ENCODE data around the gene MYOCD. TPM values are rescaled to one million over a fixed set of nuclear protein-coding genes. Genes with fewer than 3 reads are reported as not detected.
A peak's percentile ranks its signal among the peaks of the same experiment; 100 is the strongest.
"Not testable (repeated sequence)": the region's sequence is repeated elsewhere in the genome, so short reads cannot be mapped to it uniquely, and the experiment has no call there.

The MYOCD gene, protein sequence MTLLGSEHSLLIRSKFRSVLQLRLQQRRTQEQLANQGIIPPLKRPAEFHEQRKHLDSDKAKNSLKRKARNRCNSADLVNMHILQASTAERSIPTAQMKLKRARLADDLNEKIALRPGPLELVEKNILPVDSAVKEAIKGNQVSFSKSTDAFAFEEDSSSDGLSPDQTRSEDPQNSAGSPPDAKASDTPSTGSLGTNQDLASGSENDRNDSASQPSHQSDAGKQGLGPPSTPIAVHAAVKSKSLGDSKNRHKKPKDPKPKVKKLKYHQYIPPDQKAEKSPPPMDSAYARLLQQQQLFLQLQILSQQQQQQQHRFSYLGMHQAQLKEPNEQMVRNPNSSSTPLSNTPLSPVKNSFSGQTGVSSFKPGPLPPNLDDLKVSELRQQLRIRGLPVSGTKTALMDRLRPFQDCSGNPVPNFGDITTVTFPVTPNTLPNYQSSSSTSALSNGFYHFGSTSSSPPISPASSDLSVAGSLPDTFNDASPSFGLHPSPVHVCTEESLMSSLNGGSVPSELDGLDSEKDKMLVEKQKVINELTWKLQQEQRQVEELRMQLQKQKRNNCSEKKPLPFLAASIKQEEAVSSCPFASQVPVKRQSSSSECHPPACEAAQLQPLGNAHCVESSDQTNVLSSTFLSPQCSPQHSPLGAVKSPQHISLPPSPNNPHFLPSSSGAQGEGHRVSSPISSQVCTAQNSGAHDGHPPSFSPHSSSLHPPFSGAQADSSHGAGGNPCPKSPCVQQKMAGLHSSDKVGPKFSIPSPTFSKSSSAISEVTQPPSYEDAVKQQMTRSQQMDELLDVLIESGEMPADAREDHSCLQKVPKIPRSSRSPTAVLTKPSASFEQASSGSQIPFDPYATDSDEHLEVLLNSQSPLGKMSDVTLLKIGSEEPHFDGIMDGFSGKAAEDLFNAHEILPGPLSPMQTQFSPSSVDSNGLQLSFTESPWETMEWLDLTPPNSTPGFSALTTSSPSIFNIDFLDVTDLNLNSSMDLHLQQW
- total RNA-seq = 28.2 TPM

DNA sequence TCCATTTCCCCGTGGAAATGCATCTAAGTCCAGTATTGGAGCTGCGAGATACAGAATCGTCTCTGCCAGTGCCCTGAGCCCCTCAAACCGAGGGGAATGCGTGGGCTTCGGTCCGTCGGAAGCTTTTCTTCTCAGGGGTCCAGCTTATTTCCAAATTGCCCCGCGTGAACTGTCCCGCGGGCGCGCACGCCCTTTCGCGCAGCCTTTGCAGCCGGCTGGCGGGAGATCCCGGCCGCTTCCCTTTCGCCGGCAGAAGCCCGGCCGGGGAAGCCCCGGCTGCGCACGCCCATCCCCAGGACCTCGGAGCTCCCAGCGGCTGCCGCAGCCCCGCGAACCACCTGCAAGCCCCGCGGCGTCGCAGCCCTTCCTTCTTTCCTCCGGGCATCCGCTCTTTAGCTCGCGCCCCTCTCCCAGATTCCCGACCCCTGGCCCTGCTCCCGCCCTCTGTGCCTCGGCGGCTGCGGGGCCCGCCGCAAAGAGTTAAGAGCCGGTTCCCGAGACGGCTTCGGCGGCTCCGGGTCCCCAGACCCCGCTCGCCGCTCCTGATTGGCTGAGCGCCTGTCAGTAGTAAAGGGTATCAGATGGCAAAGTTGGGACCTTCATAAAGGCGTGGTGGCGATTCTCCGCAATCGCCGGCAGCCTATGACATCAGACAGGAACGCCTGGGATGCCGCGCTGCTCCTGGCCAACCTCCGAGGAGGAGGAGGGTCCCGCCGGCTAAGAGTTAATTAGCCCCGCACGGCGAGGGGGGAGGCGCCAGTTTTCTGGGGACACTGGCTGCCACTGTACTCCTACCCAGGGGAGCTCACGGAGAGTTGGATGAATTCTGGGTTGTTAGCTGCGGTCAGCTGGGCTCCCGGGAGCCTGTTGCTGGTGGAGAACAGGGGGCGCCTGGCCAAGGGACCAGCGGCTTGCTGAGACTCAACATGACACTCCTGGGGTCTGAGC lies at the start of gene MYOCD:
TSS of gene MYOCD (plus strand) at position 628 of the 948 bp plus-strand sequence. CDS start at position 927, 299 bp downstream.
- peak; percentile 52 for DNase-seq (ENCODE audit: low spot score)

DNA sequence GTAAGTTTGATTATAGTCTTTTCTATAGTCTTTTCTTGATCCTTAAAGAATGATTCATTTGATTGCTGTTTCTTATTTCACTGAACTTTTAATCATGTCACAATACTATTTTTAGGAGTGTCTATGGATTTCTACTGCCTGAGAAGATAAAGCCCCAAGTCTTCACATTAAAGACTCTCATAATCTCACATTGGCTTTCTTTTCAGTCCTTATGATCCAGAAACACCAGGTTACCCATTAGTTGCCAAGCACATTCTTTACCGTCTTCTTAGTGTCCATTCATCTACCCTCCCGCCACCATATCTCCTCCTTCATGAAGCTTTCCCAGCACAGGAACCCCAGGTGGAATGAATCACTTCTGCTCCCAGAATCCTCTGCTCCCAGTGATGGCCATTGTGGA lies 49.5 kb upstream of the MYOCD start:
- no peak for DNase-seq (ENCODE audit: low spot score)

DNA sequence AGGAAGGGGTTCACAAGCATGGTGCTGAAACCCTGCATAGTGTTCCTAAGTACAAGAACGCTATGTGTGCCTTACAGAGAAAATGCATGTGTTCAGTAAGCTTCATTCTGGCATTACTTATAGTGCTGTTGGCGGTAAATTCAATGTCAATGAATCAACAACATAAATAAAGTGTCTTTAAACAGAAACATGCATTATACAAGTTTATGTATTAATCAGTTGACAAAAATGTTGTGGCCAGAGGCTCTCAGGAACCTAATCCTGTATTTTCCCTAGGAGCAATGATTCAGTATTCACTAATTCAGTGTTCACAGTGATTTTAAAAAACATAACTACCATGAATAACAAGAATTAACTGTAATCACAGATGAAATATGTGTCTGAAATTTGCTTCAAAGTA lies 47.1 kb upstream of the MYOCD start:
- DNase-seq (ENCODE audit: low spot score) = no peak

DNA sequence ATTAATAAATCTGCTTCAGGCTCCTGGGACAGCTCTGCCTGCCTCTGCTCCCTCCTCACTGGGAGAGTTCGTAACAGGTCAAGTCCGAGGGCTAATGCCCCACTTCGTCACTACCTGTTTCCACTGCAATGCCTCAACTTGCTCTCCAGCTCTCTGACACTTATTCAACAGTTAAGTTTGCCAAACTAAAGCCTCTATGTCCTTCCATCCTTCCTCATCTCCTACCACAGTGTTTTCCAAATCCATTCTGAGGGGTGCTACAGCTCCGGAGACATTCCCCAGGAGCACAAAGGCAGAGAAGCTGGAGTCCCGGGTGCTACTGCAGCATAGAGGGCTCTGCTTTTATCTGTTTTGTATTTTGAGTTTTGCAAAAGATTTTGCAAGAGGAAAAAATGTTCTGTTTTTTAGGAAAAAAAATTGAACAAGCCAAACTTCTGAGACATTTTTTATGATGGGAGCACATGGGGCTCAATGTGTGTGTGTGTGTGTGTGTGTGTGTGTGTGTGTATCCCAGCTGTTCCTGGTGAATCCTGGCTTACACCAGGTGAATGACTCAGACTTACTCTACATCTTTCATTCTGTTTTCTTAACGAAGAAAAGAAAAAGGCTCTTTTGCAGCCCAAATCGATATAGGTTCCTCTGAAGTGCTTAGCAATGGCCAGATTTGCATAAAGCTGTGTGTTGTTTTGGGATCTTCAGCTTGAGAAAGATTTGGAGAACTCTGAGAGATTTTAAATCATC lies 46.1 kb upstream of the MYOCD start:
- DNase-seq (ENCODE audit: low spot score) = no peak

DNA sequence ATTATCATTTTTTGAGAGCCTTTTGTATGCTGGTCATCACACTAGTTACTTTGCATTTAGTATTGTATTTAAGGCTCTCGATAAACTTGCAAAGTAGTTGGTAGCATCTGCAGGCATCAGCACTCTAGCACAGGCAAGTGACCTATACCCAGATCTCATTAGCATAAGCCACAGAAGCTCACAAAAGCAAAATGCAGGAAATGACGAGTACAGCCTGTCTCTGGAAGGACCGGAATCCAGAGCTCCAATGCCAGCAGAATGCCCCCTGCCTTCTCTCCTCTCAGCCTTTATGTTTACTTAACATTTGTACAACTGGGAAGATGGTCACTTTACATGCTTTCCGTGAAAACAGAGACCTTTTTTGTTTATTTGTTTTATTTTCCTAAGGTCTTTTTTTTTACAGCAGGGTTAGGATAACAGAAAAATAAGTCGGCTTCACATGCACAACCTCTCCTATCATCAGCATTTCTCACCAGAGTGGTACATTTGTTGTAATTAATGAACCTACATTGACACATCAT lies 45.4 kb upstream of the MYOCD start:
- no peak for DNase-seq (ENCODE audit: low spot score)

DNA sequence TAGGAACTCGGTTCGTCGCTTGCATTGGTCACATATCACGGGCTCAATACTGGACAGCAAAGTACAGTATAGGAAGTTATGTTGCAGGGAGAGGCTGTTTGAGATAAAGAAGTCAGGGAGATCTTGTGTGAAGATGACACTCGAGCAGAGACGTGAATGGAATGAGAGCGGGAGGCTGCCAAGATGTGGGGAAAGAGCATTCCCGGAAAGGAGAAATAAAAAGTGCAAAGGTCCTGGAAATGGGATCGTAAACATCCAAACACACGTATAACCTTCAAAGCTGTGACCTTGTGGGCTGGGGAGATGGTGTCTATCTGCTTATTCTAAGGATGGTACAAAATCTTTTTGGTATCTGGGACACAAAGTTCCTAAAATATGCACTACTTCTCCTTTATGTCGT lies 43.0 kb upstream of the MYOCD start:
- DNase-seq (ENCODE audit: low spot score) = no peak

DNA sequence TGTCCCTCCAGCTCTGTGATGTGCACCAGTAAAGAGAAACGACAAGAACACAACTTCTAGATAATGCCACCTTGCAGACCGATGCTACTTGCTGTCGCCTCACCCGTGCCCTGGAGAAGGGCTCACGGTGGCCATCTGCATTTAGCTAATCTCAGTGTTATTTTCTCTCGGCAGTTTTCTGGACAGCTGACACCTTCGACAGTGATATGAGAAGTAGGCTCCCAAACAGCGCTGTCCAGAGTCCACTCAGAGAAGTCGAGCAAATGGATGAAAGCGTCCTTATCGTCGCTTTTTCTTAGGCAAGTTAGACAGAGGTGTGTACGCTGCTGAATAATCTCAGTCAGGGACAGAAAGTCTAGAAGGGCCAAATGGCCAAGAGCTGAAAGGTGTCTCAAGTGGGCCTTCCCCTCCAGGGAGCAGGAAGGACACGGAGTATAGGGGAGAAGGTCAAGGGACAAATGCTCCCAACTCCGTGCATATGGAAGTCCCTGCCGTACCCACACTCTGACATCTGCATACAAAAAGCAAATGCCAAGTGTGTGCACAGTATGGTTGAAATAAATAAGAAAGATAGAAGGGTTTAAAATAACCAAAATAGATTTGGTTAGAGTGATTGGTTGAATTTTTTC lies 42.4 kb upstream of the MYOCD start:
- DNase-seq (ENCODE audit: low spot score) = no peak

DNA sequence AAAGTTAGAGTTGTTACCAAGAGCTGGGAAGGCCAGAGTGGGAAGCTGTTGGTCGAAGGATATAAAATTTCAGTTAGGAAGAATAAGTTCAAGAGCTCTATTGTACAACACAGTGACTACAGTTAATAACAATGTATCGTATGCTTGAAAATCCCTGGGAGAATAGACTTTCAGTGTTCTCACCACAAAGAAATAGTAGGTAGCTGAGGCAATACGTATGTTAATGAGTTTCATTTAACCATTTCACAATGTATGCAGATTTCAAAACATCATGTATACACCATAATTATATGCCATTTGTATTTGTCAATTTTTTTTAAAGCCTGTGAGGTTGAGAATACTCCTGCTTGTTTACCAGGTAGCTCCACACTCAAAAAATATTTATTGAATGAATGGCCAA lies 41.5 kb upstream of the MYOCD start:
- no peak for DNase-seq (ENCODE audit: low spot score)

DNA sequence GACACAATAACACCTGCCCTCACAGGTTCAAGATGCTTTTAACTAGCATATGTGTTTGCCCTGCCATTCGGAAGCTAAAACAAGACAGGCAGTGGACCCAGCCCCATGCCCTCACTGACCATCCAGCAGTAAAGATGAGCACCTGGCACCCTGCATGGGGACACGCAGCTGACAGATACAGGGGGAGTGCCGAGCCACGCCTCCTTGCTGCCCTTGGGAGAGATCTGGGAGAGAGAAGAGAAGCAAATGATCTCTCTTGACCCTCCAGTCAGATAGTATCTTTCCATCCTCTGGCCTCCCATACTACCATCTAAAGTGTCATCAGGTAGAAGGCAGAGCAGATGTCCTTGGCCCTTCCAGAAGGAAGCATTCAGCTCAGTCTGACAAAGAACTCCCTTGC lies 40.6 kb upstream of the MYOCD start:
- no peak for DNase-seq (ENCODE audit: low spot score)

DNA sequence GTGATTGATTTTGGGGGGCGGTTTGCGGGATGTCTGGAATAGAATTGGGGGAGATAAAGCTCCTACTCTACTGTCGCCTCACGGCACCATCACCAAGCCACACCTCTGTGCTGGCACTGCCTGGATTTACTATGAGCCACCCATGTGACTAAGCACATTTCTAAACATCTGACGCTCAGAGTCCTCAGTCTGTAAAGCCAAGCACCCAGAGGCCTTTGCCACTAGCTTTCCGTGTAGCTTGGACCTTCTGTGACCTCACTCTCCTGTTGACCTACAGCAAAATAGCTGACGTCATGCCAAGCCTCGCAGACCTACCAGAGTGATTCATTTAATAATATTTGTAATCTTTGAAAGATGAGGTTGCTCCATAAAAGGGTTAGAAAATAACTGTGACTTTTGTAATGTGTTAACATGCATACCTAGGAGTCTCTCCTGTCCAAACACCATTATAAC lies 38.5 kb upstream of the MYOCD start:
- DNase-seq (ENCODE audit: low spot score) = no peak

DNA sequence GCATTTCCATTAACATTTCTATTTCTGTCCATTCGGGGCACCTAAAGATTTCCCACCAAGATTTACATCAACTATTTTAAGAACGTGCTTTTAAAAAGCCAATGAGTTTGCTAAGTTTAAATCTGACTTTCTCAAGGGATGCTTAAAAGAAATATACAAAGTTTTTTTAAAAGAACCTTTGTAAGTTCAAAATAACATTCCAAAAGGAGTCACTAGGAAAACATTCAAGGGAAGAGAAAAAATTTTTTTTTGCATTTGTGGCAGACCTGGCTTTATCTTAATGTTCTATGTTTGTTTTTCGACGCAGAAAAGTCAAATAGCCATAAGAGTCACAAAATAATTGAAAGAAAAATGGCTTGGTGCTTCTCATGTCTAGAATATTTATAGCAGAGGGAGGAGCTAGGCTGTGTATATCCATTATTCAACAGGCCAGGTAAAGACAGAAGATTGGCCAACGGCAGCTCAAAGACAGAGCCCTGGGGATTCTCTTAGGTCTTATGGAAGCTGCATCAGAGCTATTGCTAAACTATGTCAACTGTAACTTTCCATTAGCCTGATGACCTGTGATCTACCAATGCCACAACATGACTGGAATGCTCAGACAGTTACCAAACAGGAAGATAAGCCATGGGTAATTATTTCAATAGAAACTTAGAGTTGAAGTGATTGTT lies 37.8 kb upstream of the MYOCD start:
- no peak for DNase-seq (ENCODE audit: low spot score)

DNA sequence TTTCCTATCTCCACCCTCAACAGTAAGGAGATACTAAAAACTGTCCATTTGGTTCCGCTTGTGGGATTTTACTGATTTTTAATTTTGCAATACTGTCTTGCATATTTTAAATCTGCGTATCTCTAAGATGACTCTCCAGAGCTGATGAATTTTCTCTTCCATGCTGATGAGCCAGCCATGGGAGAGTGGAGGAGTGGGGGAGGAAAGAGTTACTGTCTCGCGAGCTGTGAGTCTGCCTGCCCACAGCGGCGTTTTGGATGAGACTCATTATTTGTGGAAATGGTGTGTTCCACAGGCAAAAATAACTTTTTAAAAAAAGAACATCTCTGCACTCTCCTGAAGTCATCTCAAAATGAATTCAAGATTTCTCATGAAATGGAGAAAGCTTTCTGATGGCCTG lies 34.6 kb upstream of the MYOCD start:
- DNase-seq (ENCODE audit: low spot score) = no peak

DNA sequence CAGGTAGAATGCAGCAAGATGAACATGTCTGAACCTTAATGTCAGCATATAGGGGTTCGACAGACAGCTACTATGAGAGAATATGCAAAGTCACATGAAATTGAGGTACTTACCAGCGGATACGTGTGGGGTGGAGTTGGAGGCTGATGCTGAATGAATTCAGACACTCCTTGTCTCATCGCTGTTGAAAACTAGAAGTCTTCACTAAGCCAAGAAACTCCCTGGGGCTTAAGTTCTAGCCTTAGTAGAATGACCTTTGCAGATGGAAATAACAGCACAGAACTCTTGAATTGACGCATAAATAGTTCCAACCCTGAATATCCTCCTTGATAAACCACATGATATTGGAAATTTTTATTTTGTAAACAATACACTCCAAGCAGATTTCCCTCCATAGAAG lies 32.9 kb upstream of the MYOCD start:
- DNase-seq (ENCODE audit: low spot score) = no peak

DNA sequence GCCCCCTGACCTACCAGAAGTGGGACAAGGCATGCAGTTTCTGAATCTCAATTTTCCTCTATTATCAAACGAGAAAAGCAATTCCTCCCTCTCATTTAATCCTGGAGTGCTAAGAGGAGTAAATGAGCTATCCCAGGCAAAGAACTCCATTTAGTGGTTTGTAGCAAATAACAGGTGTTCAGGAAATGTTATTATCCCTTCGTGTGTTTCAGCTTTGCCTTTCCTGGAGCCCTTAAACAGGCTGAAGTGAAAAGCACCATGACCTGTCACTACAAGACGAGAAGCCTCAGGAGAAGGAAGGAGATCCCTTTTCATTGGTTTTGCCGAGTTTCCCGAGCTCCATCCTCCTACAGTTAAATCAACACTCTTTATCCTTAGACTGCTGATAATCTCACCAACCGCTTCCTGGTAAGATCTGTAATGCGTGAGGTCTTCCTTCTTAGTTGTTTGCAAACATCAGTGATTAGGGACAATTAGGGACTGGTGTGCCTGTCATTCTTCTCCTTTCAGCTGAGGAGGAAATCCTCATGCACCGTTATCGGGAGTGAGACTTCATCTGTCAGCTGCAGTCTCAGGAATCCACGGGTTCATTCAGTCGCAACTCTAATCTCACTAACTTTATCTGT lies 30.8 kb upstream of the MYOCD start:
- no peak for DNase-seq (ENCODE audit: low spot score)

DNA sequence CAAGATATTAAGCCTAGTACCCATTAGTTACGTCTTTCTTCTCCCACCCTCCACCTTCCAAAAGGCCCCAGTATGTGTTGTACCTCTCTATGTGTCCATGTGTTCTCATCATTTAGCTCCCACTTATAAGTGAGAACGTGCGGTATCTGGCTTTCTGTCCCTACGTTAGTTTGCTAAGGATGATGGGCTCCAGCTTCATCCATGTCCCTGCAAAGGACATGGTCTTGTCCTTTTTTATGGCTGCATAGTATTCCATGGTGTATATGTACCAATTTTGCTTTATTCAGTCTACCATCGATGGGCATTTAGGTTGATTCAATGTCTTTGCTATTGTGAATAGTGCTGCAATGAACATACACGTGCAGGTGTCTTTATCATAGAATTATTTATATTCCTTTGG lies 29.7 kb upstream of the MYOCD start:
- DNase-seq (ENCODE audit: low spot score) = not testable (repeated sequence)

DNA sequence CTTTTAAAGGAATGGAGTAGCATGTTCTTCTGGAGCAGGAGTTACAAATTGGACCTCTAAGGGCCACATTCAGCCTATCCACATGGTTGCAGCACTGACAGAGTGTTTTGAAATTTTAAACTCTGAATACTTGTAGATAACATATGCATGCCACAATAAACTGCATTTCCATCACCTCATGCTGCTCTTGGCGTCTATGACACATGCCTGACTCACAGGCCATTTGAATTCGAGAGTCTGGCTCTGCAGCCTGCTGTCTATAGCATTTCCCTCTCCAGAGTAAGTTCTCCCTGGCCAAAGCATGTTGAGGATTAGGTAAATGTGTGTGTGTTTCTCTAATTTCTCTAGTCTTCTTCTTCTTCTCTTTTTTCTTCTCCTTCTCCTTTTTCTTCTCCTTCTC lies 28.7 kb upstream of the MYOCD start:
- no peak for DNase-seq (ENCODE audit: low spot score)

DNA sequence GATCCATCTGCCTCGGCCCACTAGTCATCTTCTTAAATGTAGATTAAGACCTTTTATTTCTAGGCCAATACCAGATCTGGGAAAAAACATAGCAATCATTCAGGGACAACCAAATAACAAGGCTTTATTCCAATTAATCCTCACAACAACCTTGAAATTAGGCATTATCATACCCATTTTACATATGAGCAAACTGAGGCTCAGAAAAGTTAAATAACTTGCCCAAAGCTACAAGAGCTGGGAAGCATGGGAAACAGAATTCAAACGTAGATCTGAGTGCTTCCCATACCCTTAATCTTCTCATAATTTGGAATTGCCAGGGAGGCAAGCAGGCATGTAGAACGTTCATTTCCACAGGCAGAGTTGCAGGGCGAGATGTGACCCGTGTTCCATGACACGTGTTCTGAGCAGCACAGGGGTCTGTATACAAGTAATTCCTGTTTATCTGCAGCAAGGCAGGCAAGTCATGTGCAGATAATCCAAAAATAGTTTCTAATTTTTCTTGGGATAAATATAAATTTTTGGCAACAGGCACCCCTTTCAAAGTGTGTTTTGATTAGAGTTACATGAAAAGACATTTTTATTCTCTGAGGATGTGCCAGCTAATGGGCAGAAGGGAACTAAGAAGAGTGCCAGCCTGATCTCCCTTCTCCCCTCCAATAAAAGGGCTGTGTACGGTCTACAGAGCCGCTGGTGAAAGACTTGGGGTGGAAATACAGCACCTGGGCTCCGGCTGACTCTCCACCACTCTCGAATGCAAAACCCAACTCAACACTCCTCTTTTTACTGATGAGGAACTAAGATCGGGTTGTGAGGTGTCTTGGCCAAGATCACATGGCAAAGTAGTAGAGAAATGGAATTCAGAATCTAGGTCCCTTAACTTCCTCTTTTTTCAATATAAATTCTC lies 27.7 kb upstream of the MYOCD start:
- DNase-seq (ENCODE audit: low spot score) = no peak

DNA sequence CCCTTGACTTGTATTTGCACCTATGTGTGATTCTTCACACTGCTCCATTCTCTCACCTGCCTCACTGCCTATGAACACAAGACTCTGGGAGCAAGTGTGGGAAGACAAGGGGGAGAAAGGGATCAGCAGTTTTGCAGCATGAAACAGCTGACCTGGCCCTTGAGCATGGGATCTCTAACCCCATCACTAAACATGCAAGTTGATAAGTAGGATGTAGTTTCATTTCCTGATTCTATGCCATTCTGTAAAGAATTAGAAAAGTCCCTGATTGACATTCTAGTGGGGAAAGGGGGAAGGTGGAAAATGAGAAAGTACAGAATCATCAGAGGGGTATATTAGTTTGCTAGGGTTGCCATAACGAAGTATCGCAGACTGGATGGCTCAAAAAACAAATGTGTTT lies 25.3 kb upstream of the MYOCD start:
- DNase-seq (ENCODE audit: low spot score) = no peak

Measured in ureter (tissue), 1 donor.